Activated CD4-positive, alpha-beta T cell treated with anti-CD3 and anti-CD28 coated beads for 4 hours (primary cell): ENCODE results near the gene ETV3.
"Not testable (repeated sequence)": the region's sequence is repeated elsewhere in the genome, so short reads cannot be mapped to it uniquely, and the experiment has no call there.

Experiments used
- DNase-seq, 2 donors: peaks; one replicate each; pipeline ENCODE4 v3.0.0-alpha.2; 2020

ETV3 gene

DNA sequence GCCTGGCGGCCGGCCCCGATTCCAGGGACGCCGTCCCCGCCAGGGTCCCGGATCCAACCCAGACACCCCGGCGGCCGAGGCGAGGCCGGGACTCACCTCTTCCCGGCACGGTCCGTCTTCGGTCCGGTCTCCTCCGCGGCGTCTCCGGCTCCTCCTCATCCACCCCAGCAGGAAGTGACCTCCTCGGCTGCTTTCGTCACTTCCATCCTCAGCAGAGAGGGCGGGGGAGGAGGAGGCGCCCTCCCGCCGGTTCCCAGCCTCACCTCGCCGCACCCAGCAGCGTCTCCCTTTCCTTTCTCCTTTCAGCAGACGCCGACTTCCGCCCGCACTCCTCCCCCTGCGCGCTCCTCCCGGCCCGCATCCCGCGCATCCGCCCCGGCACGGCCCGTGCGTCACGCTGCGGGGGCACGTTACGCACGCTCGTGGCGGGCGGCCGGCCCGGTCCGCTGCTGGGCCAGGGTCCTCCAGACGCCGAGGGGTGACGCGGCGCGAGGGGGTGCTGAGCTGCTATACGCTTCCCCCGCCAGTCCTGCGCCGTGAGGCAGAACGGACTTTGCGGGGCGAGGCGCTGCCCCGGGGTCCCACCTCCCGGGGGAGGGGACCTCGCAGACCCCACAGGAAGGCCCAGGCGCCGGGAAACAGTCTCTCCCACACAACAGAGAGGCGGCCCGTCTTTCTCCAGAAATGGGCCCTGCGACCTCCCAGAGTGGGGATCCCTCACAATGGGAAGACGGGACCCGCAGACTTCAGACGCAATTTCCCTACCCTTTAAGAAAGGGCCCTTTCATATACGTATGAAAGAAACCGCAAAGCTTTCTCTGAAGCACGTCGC is at the start of gene ETV3:
Gene ETV3, minus strand, starts transcription at position 176 of the 832 bp plus-strand sequence. CDS start 2,043 bp downstream, outside the sequence.
- DNase-seq: peak; percentile 79 to 81

- DNase-seq: no peak
These were observed 48.2 kb upstream of the ETV3 start for GRCh38 chr1:157186281-157186992.

GRCh38 chr1:157183870-157184269 is 45.7 kb upstream of the ETV3 start:
- no peak for DNase-seq

- not testable (repeated sequence) for DNase-seq
These were observed 44.2 kb upstream of the ETV3 start for GRCh38 chr1:157182371-157182770.

DNA sequence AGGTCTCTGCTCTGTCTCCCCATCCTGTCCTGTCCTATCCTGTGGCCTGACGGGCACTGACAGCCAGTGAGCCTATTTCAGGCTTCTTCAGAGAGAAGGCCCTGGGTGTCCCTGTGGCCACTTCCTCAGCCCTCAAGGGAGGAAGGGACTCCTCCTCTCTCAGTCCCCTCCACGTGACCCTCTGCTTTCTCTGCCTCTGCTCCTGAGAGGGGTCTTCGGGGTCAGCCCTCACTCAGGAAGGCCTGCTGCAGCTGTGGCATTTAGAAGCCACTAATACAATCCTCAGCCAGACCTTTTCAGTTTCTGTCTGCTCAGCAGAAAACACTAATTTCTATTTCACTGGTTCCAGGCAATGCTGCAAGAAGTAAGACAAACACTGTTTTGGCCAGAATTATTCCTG is 43.6 kb upstream of the ETV3 start:
- no peak for DNase-seq

- DNase-seq: no peak
These were observed 43.1 kb upstream of the ETV3 start for GRCh38 chr1:157181258-157181657.

DNA sequence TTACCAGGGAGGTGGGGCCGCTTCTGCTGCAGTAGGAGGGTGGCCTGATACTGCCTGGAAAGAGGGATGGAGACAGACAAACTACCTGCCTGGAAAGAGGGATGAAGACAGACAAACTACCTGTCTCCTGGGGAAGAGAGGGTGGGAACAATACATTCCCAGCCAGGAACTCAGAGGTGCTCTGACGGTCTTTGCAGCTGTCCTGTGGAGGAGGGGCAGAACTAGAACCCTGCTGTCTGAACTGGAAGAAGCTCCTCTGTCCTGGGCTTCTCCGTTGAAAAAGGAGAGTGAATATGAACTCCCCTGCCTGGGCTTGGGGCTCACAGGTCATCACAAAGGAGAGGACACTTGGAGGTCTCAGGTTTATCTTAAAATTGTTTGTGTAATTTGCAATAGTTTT is 40.3 kb upstream of the ETV3 start:
- no peak for DNase-seq

DNA sequence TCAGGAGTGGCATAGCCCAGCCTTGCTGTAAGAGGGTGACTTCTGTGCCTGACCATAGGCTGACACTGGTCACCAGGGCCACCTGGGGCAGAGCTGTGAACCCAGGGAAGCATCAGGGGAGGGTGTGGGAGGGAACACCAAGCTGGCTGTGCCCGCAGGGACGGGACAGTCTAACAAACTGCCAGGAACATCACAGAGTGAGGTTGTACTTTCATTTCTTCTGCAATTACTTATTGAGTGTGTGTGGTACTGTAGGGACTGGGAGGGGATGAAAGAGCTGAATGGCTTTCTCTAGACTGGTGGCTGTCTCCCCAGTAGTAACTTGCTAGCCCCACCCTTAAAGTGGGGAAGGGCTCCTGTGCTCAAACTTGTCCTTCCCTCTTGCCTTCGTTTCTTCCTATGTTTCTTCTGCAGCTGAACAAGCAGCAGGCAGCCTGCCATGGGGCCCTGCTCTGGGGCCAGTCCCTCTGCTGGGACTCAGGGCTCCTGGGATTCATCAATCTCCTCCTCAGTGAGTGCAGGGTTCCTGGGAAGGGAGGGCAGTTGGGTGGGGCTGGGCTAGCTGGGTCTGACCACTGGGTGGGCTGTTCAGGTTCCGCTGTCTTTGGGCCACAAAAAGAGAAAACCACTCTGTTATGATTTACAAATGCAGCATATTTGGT is 39.7 kb upstream of the ETV3 start:
- no peak for DNase-seq

DNA sequence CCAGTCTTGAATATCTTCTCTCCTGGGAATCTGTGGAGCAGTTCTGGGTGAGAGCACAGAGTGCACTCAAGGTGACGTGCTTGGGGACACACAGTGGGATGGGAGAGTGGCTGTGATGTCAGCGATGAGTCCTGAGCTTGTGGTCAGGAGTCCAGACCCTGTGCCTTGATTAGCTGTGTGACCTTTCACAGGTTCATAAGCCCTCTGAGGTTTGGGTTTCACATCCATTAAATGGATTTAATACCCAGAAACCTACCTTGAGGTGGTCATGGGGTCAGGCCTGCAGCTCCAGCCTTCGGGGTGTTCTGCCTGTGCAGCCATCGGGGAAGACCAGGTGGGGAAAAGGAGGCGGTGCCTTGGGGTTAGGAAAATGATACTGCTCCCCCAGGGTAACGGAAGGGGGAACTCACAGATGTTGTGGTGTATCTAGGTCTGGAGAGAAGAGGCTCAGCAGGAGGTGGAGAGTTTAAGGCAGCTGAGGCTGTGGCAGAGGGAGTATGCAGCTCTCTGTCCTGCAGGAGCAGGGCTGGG is 38.5 kb upstream of the ETV3 start:
- no peak for DNase-seq

GRCh38 chr1:157176016-157176415 is 37.8 kb upstream of the ETV3 start:
- DNase-seq: no peak

DNA sequence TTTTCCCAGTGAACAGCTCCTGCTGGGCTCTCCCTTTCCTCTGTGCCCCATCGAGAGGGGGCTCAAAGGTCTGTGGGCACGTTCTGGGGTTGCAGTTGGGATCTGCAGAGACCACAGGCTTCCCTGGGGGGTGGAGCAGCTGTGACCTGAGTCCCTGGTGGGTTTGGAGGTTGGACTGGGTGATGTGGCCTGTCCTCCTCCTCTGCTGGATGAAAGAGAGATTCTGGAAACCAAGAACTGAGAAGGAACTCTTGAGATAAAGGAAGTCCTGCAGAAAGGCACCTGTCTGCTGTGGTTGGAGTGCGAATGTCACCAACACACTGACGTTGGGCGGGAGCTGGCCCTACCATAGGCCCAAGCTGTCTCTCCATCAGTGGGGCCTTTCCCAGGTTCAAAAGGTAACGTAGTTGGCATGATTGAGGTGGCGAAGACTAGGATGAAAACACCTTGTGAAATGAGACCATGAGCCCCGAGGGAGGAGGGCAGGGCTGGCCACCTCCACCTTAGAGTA is 35.8 kb upstream of the ETV3 start:
- no peak for DNase-seq

GRCh38 chr1:157173241-157173640 is 35.0 kb upstream of the ETV3 start:
- DNase-seq: not testable (repeated sequence)

GRCh38 chr1:157172591-157172990 is 34.4 kb upstream of the ETV3 start:
- not testable (repeated sequence) for DNase-seq

DNA sequence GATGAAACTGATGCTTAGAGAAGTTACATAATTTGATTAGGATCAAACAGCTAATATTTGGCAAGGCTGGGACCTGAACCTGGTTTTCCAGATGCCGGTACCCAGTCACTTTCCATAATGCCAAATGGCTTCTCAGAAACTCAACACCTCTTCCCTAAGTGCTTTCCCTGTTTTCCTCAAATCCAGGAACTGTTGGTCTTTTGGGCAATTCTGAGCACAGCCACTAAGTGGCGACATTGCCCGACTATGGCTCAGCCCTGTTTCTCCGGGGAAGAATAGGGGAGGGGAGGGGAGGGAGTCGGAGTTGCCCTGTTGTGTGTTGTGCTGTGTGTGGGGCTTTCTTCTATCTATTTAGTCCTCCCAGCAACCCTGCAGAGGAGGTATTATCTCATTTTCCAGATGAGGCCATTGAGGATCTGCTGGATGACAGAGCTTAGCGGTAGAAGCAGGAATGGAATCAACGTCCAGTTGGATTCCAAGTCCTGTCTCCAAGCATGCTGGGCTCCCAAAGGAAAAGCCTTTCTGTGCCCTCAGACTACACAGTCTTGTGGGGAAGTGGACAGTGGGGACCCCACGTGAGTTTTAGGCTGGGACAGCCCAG is 33.8 kb upstream of the ETV3 start:
- not testable (repeated sequence) for DNase-seq

DNA sequence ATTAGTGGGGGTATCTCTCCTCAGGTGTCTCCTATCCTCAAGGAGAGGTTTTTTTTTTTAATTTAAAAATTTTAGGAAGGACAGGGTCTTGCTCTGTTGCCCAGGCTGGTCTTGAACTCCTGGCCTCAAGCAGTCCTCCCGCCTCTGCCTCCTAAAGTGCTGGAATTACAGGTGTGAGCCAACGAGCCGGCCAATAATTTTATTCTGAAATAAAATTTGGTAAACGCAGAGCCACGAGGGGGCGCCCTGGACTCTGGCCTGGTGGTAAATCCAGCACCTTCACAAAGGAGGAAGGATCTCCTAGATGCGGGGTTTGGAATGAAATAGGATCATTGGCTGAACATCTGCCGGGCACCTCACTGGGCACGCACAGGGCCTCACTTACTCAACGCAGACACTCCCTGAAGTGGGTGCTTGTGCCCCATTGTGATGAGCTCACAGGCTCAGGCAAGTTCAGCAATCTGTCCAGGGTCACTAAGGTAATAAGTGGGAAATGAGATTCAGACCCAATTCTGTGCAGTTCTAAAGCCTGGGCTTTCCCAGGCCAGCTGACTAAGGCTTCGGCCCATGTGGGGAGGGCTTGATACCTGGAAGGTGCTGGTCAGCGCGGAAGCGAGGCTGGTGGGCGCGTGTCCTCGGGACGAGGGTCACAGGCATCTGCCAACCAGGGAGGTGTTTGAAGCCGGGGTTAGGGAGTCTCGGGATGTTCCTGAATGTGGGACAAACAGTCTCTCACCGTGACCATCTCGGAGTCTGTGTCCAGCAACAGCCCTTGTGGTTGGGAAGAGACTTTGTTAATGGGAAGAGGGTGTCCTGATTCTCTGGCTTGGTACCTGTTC is 32.7 kb upstream of the ETV3 start:
- DNase-seq: peak in 1 of 2 donors; percentile 37

DNA sequence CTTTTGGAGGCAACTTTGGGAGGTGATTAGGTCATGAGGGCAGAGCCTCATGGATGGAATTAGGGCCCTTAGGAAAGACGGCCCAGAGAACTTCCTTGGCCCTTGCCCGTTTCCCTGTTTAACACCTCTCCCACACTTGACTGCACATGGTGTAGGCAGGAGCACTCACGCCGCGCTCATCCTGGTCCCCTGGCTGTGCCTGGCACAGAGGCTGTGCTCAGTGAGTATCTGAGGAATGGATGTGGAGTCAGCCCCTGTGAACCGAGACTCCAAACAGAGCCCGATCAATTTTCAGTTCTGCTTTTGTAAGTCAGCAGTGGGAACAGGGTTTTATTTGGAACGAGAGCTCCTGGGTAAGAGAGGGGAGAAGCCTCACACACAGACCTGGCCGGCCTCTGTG is 29.8 kb upstream of the ETV3 start:
- DNase-seq: no peak

GRCh38 chr1:157167437-157167836 is 29.2 kb upstream of the ETV3 start:
- DNase-seq: no peak

DNA sequence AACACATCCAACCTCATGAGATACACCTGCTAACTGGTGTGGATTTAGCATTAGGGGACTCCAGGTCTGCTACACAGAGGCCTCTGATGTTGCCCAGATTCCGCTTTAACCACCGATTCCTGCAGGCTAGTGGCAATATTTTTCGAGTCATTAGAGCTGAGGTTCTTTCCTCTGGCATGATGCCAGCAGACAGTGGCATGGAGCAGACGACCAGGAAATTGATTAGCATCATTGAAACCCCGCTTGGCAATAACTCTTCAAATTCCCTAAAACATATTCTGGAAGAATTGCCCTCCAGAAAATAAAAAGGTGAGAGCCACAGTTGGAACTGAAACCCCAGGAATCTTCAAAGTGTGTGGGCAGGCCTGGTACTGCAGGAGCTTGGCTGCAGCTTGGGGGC is 28.4 kb upstream of the ETV3 start:
- DNase-seq: no peak

DNA sequence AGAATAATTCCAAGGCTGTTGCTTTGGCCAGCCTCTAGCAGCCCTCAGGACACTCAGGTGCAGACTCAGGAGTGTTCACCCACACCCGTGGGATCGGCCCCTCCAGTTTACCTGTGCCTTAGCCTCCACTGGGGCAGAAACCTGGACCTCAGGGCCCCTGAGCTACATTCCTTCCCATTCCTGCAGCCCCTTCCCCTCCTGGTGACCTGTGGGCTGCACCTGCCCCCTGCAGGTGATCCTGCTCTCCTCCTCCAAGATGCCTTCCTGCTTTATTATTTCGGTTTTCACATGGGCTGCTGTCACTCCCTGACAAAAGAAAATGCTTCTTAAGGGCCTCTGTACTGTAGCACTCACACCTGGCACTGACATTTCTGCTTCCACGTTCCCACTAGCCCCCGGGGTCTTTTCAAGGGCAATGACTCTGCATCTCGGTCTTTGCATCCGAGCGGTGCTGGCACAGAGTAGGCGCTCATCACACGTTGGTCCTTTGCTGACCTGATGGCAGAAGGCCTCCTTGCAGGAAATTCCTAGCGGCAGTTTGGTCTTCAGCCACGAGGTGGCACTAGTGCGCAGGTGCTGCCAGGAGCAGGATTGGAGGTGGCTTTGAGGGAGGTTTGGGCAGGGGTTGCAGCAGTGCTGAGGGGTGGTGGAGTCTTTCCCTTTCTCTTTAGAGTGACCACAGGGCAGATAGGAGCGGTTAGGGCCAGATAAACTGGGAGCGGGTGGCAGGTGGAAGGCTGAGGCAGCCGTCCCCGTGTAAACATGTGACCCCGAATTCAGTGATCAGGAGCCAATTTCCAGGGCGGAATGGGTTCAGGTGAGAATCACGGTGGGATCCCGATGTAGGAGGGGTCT is 25.3 kb upstream of the ETV3 start:
- peak; percentile 48 to 78 for DNase-seq

- DNase-seq: no peak
These were observed 24.1 kb upstream of the ETV3 start for GRCh38 chr1:157162345-157162744.

- no peak for DNase-seq
These were observed 23.7 kb upstream of the ETV3 start for GRCh38 chr1:157161901-157162300.
